Loucy (cell line): ENCODE measurements around the gene NELL2.

Experiments
- EZH2phosphoT487 ChIP-seq: fragments of 200-600 bp; IDR thresholded peaks from 2 replicates; pipeline ENCODE4 v1.6.1; 2018; ENCODE audit warnings: antibody characterized with exemption, mild to moderate bottlenecking, moderate library complexity, borderline replicate concordance
- TF ChIP-seq, protein P1 (sequence below): fragments of 200-600 bp; sonication (generic); conservative IDR thresholded peaks from 2 replicates; pipeline ENCODE4 v1.5.1; 2014; ENCODE audit warnings: mild to moderate bottlenecking, antibody characterized with exemption, low read length

- TF ChIP-seq, protein P1, sequence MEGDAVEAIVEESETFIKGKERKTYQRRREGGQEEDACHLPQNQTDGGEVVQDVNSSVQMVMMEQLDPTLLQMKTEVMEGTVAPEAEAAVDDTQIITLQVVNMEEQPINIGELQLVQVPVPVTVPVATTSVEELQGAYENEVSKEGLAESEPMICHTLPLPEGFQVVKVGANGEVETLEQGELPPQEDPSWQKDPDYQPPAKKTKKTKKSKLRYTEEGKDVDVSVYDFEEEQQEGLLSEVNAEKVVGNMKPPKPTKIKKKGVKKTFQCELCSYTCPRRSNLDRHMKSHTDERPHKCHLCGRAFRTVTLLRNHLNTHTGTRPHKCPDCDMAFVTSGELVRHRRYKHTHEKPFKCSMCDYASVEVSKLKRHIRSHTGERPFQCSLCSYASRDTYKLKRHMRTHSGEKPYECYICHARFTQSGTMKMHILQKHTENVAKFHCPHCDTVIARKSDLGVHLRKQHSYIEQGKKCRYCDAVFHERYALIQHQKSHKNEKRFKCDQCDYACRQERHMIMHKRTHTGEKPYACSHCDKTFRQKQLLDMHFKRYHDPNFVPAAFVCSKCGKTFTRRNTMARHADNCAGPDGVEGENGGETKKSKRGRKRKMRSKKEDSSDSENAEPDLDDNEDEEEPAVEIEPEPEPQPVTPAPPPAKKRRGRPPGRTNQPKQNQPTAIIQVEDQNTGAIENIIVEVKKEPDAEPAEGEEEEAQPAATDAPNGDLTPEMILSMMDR, result no peak
- TF ChIP-seq EZH2phosphoT487, result no peak
Measured at GRCh38 chr12:44649693-44650092, 226.4 kb downstream of the NELL2 start.
